Duodenal mucosa (tissue), 2 donors: ENCODE data around the gene NPBWR2.
"Not testable (repeated sequence)": the region's sequence is repeated elsewhere in the genome, so short reads cannot be mapped to it uniquely, and the experiment has no call there.

Experiments
- H3K27ac ChIP-seq: one replicate; pipeline ENCODE4 v1.7.0; 2013; ENCODE audit warnings: low read depth, low read length
- H3K27me3 ChIP-seq, 2 donors: one replicate each; pipeline ENCODE4 v1.7.0; 2013; ENCODE audit warnings: low read length in 2 of 2, control low read depth in 1 of 2; ENCODE audit not compliant: insufficient read depth in 2 of 2, control insufficient read depth in 1 of 2
- H3K36me3 ChIP-seq, 2 donors: one replicate each; pipeline ENCODE4 v1.7.0; 2013; ENCODE audit warnings: low read length in 2 of 2, control low read depth in 1 of 2; ENCODE audit not compliant: insufficient read depth in 2 of 2, control insufficient read depth in 1 of 2
- H3K4me1 ChIP-seq, 2 donors: one replicate each; pipeline ENCODE4 v1.7.0; 2013; ENCODE audit warnings: low read length in 2 of 2, control low read depth in 1 of 2; ENCODE audit not compliant: insufficient read depth in 2 of 2, control insufficient read depth in 1 of 2
- H3K4me3 ChIP-seq, 2 donors: one replicate each; pipeline ENCODE4 v1.7.0; 2013; ENCODE audit warnings: low read length in 2 of 2, low read depth in 1 of 2
- H3K9ac ChIP-seq, 2 donors: one replicate each; pipeline ENCODE4 v1.7.0; 2013; ENCODE audit warnings: low read length in 2 of 2, low read depth in 1 of 2
- H3K9me3 ChIP-seq, 2 donors: one replicate each; pipeline ENCODE4 v1.7.0; 2013; ENCODE audit warnings: low read length in 2 of 2, control low read depth in 1 of 2; ENCODE audit not compliant: control insufficient read depth in 1 of 2

NPBWR2 gene

DNA sequence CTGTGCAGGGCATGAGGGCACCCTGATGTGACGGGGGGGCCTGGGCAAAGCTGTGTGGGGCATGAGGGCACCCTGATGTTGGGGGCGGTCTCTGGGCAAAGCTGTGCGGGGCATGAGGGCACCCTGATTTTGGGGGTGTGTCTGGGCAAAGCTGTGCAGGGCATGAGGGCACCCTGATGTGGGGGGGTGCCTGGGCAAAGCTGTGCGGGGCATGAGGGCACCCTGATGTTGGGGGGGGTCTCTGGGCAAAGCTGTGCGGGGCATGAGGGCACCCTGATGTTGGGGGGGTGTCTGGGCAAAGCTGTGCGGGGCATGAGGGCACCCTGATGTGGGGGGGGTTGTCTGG, 10.0 kb upstream of the NPBWR2 start:
- not testable (repeated sequence) for H3K4me1 ChIP-seq, H3K27ac ChIP-seq, H3K9me3 ChIP-seq, H3K9ac ChIP-seq, H3K36me3 ChIP-seq, H3K4me3 ChIP-seq
- peaks cover 0 to 12% of the 10 kb centered on the region in 2 donors for H3K27me3 ChIP-seq

GRCh38 chr20:64116541-64117431, 9.4 kb upstream of the NPBWR2 start:
- H3K36me3 ChIP-seq: no peaks in the 10 kb centered on the region
- no peak overlapping the region for H3K27ac ChIP-seq

GRCh38 chr20:64116016-64116415, 8.7 kb upstream of the NPBWR2 start:
- Histone ChIP-seq H3K9me3 (no peaks in the 10 kb centered on the region), H3K27me3 (peaks cover 0 to 2% of the 10 kb centered on the region in 2 donors), H3K9ac (no peak overlapping the region), H3K36me3 (no peaks in the 10 kb centered on the region), H3K4me3 (no peak overlapping the region), H3K4me1 (peaks cover 3 to 7% of the 10 kb centered on the region in 2 donors), H3K27ac (no peak overlapping the region)

More at GRCh38 chr20:64116541-64117431, 9.4 kb upstream of the NPBWR2 start:
- Histone ChIP-seq H3K27me3 (peaks cover 0 to 9% of the 10 kb centered on the region in 2 donors), H3K9me3 (no peaks in the 10 kb centered on the region), H3K9ac (no peak overlapping the region), H3K4me3 (no peak overlapping the region), H3K4me1 (peaks cover 3 to 7% of the 10 kb centered on the region in 2 donors)

DNA sequence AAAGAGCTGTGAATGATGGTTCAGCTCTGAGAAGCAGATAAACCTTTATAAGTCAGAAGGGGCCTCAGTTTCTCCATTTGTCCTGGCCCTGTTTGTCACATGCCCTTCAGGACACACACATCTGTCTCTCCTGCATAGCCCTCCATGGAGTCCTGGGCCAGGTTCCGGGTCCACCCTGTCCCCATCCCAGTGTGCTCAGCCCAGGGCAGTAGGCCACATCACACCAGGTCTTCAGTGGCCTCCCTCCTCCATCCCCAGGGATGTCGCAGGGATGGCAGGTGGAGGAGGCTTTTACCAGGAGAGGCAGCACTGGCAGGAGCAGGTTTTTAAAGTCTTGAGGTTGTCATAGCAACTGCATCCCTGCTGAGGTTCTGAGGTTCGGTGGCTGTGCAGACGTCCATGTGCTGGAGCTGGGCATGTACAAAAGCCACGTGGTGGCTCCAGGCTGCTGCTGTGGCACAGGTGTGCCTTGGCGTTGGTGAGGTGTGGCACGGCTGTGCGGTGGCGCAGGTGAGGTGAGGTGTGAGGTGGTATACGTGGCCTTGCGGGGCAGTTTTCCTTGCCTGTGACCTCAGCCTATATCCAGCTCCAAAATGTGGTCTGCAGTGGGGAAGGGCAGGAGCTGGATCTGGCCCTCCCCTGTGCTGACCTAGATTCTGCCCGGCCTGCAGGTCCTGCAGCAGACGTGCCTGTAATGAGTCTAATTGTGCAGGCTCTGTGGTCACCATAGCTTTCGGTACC, 8.0 kb upstream of the NPBWR2 start:
- Histone ChIP-seq H3K36me3 (no peaks in the 10 kb centered on the region), H3K27me3 (no peaks in the 10 kb centered on the region), H3K9ac (no peak overlapping the region), H3K4me3 (no peak overlapping the region), H3K27ac (no peak overlapping the region), H3K9me3 (no peaks in the 10 kb centered on the region), H3K4me1 (peaks cover 3 to 6% of the 10 kb centered on the region in 2 donors)

DNA sequence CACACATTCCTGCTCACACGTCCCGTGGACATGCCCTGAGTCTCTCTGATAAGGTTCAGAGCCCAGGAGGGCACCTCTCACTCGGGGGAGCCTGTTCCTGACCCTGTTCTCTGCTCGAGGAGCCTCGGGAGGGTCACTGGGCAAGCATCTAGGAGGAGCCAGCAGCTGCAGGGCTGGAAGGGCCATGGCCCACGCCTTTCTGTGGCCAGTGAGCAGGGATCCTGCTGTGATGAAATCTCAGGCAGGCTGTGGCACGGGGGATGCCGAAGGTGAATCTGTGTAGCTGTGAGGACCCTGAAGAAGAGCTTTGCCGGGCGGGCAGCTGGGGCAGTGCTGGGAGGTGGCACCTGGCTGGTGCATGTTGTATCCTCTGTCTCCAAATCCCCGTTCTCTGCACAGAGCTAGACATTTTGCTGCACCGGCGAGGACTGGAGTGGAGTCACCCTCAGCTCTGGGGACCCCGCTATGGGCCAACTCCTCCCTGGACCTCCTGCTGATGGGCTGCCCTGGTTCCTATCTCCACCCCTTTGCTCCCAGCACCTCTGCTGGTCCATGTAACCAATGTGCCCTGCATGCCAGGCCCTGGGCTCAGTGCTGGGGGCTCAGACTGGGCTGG, 7.1 kb upstream of the NPBWR2 start:
- H3K4me1 ChIP-seq: no peaks in the 10 kb centered on the region
- H3K9ac ChIP-seq: no peak overlapping the region
- no peak overlapping the region for H3K27ac ChIP-seq
- no peaks in the 10 kb centered on the region for H3K27me3 ChIP-seq
- H3K36me3 ChIP-seq: no peaks in the 10 kb centered on the region
- H3K4me3 ChIP-seq: no peak overlapping the region
- no peaks in the 10 kb centered on the region for H3K9me3 ChIP-seq

GRCh38 chr20:64113796-64114355, 6.5 kb upstream of the NPBWR2 start:
- H3K27ac ChIP-seq: no peak overlapping the region
- no peak overlapping the region for H3K9ac ChIP-seq
- H3K27me3 ChIP-seq: no peaks in the 10 kb centered on the region
- H3K4me1 ChIP-seq: no peaks in the 10 kb centered on the region
- H3K36me3 ChIP-seq: no peaks in the 10 kb centered on the region
- H3K9me3 ChIP-seq: no peaks in the 10 kb centered on the region
- H3K4me3 ChIP-seq: no peak overlapping the region

DNA sequence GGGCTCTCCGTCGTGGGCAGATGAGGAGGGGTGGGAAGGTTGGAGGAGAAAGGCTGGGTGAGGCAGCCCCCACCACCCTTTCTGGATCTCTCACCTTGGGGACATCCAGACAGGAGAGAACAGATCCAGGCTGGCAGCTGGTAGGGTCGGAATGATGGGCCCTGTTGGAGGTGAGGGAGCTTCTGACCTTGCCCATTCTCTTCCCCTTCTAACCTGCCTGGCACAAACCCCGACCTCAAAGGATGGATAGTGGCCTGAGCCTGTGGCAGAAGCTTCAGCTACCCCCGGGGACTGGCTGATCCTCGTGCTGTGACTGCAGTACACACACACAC, 6.0 kb upstream of the NPBWR2 start:
- Histone ChIP-seq H3K27ac (no peak overlapping the region), H3K4me3 (no peak overlapping the region), H3K4me1 (no peaks in the 10 kb centered on the region), H3K36me3 (no peaks in the 10 kb centered on the region), H3K9ac (no peak overlapping the region), H3K27me3 (no peaks in the 10 kb centered on the region), H3K9me3 (no peaks in the 10 kb centered on the region)

GRCh38 chr20:64112691-64113443, 5.5 kb upstream of the NPBWR2 start:
- Histone ChIP-seq H3K27ac (no peak overlapping the region), H3K27me3 (no peaks in the 10 kb centered on the region), H3K9ac (no peak overlapping the region), H3K4me3 (no peak overlapping the region), H3K9me3 (no peaks in the 10 kb centered on the region), H3K36me3 (no peaks in the 10 kb centered on the region), H3K4me1 (no peaks in the 10 kb centered on the region)

DNA sequence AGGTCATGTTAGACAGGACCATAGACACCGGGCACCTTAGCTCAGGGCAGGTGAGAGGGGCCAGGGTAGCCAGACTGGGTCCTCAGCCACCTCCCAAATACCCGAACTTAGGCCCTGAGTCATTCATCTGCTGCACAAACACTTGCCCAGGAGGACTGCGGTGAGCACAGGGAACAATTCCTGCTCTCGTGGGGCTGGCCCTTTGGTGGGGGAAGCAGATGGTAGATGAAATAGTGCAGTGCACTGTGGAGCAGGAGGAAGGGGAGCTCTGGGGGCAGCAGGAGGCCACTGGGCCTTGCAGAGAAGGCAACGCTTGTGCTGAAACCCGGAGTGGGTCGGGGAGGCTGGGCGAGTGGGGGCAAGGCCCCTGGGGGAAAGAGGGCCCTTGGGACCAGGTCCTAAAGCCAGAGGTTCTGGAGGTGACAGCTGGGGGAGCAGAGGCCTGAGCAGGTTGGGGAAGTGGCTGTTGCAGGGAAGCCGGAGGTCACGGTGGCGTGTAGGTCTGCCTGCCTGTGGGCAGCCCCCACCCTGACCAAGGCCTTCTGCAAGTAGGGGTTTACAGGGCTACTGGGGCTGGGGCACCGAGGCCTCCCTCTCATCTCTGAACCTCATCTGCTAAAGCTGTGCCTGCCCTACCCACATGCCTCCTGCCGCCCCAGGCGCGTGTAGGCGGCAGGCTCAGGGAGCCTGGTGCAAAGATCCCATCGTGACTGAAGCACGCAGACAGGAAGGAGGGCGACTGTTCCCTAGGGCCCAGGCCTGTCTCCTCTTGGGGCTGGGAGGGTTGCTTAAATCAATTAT, 4.7 kb upstream of the NPBWR2 start:
- no peaks in the 10 kb centered on the region for H3K27me3 ChIP-seq
- H3K27ac ChIP-seq: no peak overlapping the region
- no peak overlapping the region for H3K4me3 ChIP-seq

More for the DNA sequence above, 4.7 kb upstream of the NPBWR2 start:
- H3K4me1 ChIP-seq: no peaks in the 10 kb centered on the region
- no peaks in the 10 kb centered on the region for H3K36me3 ChIP-seq
- no peaks in the 10 kb centered on the region for H3K9me3 ChIP-seq
- no peak overlapping the region for H3K9ac ChIP-seq
